ENCODE results near the gene NOL4L.

DNA sequence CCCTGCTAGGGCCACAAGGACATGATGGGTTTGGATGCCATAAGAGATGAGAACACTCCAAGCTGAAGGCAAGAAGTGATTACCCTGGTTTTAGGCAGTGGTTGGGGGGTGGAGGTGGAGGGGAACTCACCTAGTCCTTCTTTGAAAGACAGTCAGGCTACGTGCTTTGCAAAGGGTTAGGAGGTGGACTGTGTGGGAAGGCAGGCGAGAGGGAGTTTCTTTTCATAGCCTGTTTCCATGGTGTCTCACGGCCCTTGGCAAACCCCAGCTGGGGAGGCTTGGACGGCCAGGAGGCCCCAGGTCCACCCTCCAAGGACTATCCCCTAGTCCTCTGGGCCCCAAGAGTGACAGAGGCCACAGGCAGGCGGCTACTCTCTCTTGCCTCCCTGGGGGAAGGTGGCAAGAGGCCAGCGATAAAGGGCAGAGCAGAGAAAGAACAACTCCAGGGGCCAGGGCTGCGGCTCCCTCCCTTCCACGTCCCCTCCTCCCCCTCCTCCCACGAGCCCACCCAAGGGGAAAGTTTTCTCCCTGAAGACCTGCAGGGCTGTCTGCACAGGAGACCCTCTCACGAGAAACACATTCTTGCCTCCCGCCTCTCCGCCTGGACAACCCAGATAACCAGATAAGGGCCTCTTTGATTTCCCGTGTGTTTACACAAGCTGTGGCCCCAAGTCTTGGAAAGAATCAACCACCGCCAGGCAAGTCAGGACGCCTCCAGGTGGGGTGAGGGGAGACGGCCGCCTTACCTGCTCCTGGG is 74.4 kb downstream of the NOL4L start:
- TF ChIP-seq, protein P1, sequence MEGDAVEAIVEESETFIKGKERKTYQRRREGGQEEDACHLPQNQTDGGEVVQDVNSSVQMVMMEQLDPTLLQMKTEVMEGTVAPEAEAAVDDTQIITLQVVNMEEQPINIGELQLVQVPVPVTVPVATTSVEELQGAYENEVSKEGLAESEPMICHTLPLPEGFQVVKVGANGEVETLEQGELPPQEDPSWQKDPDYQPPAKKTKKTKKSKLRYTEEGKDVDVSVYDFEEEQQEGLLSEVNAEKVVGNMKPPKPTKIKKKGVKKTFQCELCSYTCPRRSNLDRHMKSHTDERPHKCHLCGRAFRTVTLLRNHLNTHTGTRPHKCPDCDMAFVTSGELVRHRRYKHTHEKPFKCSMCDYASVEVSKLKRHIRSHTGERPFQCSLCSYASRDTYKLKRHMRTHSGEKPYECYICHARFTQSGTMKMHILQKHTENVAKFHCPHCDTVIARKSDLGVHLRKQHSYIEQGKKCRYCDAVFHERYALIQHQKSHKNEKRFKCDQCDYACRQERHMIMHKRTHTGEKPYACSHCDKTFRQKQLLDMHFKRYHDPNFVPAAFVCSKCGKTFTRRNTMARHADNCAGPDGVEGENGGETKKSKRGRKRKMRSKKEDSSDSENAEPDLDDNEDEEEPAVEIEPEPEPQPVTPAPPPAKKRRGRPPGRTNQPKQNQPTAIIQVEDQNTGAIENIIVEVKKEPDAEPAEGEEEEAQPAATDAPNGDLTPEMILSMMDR (IDR thresholded peaks at IDR 0.05; ENCODE audit: poor library complexity) = no peak
- TF ChIP-seq EZH2 (IDR thresholded peaks at IDR 0.05; ENCODE audit: borderline replicate concordance) (no peak), EZH2phosphoT487 (IDR thresholded peaks at IDR 0.05; ENCODE audit: low read depth, severe bottlenecking, unreplicated experiment) (no peak)
